Lung (tissue), 12 donors: Measurements from ENCODE around the gene PRTFDC1. TPM values are rescaled to one million over a fixed set of nuclear protein-coding genes. Genes with fewer than 3 reads are reported as not detected.

Source experiments
- ATAC-seq: fragments of 200-7000 bp; cut with Tn5 transposase; one replicate; pipeline ENCODE4 v1.9.1; 2020; ENCODE audit warnings: moderate number of reproducible peaks; ENCODE audit not compliant: insufficient read depth, low FRiP score
- DNase-seq, 3 donors: peaks; one replicate each; pipeline ENCODE4 v3.0.0-alpha.2; 2013 to 2017
- H3K27ac ChIP-seq, 2 donors: one replicate each; pipeline ENCODE4 v1.5.1; 2013; ENCODE audit warnings: mild to moderate bottlenecking in 2 of 2, moderate library complexity in 2 of 2, control low read depth in 1 of 2, inconsistent platforms in 1 of 2, low read depth in 1 of 2, low read length in 1 of 2
- H3K27me3 ChIP-seq, 3 donors: one replicate each; pipeline ENCODE4 v1.5.1; 2013; ENCODE audit warnings: low read length in 2 of 3; ENCODE audit not compliant: control insufficient read depth in 3 of 3, insufficient read depth in 3 of 3
- H3K36me3 ChIP-seq, 4 donors: one replicate each; pipeline ENCODE4 v1.5.1; 2013; ENCODE audit warnings: low read length in 4 of 4, mild to moderate bottlenecking in 1 of 4, moderate library complexity in 1 of 4; ENCODE audit not compliant: control insufficient read depth in 4 of 4, insufficient read depth in 4 of 4
- H3K4me1 ChIP-seq, 5 donors: one replicate each; pipeline ENCODE4 v1.5.1; 2013; ENCODE audit warnings: low read length in 5 of 5, mild to moderate bottlenecking in 2 of 5, moderate library complexity in 1 of 5; ENCODE audit not compliant: control insufficient read depth in 5 of 5, insufficient read depth in 5 of 5
- H3K4me3 ChIP-seq: one replicate; pipeline ENCODE4 v1.5.1; 2013; ENCODE audit warnings: mild to moderate bottlenecking, control low read depth, moderate library complexity
- H3K9ac ChIP-seq, 2 donors: one replicate each; pipeline ENCODE4 v1.5.1; 2013; ENCODE audit warnings: low read length in 2 of 2, control low read depth in 1 of 2; ENCODE audit not compliant: insufficient read depth in 1 of 2
- H3K9me3 ChIP-seq, 4 donors: one replicate each; pipeline ENCODE4 v1.5.1; 2013; ENCODE audit warnings: low read length in 3 of 4, mild to moderate bottlenecking in 1 of 4, moderate library complexity in 1 of 4; ENCODE audit not compliant: control insufficient read depth in 4 of 4, insufficient read depth in 3 of 4
- CTCF ChIP-seq: IDR thresholded peaks from 2 replicates; pipeline ENCODE4 v1.5.1; 2012; ENCODE audit warnings: mild to moderate bottlenecking; ENCODE audit errors: control extremely low read depth, extremely low read depth
- whole genome bisulfite sequencing, 2 donors: extraction: QIAGEN DNeasy Blood & Tissue Kit; methylation state at CpG; one replicate each; pipeline ENCODE4 v1.1.7; 2013; 5-methylcytosine and 5-hydroxymethylcytosine counted together
- polyA plus RNA-seq, 2 donors: library from polyadenylated mRNA; stranded (reverse); fragments of 200-250 nt; gene quantifications; one replicate each; pipeline ENCODE4 v1.2.1, GENCODE V29; 2013
- total RNA-seq, 2 donors: library from RNA; depleted of rRNA in 1 of 2; stranded (reverse); fragments of >200 nt in 1 of 2; gene quantifications; one replicate each; pipeline ENCODE4 v1.2.1, GENCODE V29; 2014 to 2021
- donor health status: control.
- donor health status: control.
- donor health status: Bipolar disorder and iron deficiency.
- donor health status: healthy.
- donor health status: DM: yes; HTN: yes; CAD: no.

Gene PRTFDC1
- total and polyA plus RNA-seq, 4 donors = 1.6 to 12.5 (median 3.1) TPM

GRCh38 chr10:24944512-24945255 is 7.7 kb downstream of the PRTFDC1 start:
- no peaks in the 10 kb centered on the region for H3K9me3 ChIP-seq
- ATAC-seq = no peak
- no peak for TF ChIP-seq CTCF

GRCh38 chr10:24938525-24938924 is 13.9 kb downstream of the PRTFDC1 start:
- Histone ChIP-seq H3K4me3 (no peak overlapping the region), H3K9ac (no peak overlapping the region), H3K27me3 (no peaks in the 10 kb centered on the region), H3K36me3 (peaks cover 0 to 7% (median 3%) of the 10 kb centered on the region in 4 donors), H3K9me3 (no peaks in the 10 kb centered on the region), H3K4me1 (no peaks in the 10 kb centered on the region), H3K27ac (no peak overlapping the region)
- 89 to 93% methylated on average over 2 of the region's 2 CpGs for WGBS, 2 donors
- no peak for DNase-seq
- no peak for ATAC-seq
- no peak for TF ChIP-seq CTCF

More at GRCh38 chr10:24944512-24945255, 7.7 kb downstream of the PRTFDC1 start:
- peaks cover 0 to 1% (median 0%) of the 10 kb centered on the region in 5 donors for H3K4me1 ChIP-seq
- no peak overlapping the region for H3K9ac ChIP-seq
- no peak overlapping the region for H3K4me3 ChIP-seq
- peaks cover 0 to 5% (median 0%) of the 10 kb centered on the region in 4 donors for H3K36me3 ChIP-seq
- H3K27me3 ChIP-seq = no peaks in the 10 kb centered on the region
- H3K27ac ChIP-seq = no peak overlapping the region
- no peak for DNase-seq
- 86 to 93% methylated on average over 11 of the region's 11 CpGs for WGBS, 2 donors

- ATAC-seq (no peak), DNase-seq (no peak)
- no peaks in the 10 kb centered on the region for H3K27me3 ChIP-seq
- no peak overlapping the region for H3K4me3 ChIP-seq
- H3K9ac ChIP-seq = no peak overlapping the region
- H3K27ac ChIP-seq = no peak overlapping the region
- WGBS, 2 donors = 93 to 99% methylated on average over 5 of the region's 5 CpGs
- no peaks in the 10 kb centered on the region for H3K9me3 ChIP-seq
- TF ChIP-seq CTCF = no peak
- peaks cover 0 to 7% (median 3%) of the 10 kb centered on the region in 4 donors for H3K36me3 ChIP-seq
- no peaks in the 10 kb centered on the region for H3K4me1 ChIP-seq
Measured at GRCh38 chr10:24938076-24938475, 14.3 kb downstream of the PRTFDC1 start.
